ENCODE data around the gene TMEM147.

DNA sequence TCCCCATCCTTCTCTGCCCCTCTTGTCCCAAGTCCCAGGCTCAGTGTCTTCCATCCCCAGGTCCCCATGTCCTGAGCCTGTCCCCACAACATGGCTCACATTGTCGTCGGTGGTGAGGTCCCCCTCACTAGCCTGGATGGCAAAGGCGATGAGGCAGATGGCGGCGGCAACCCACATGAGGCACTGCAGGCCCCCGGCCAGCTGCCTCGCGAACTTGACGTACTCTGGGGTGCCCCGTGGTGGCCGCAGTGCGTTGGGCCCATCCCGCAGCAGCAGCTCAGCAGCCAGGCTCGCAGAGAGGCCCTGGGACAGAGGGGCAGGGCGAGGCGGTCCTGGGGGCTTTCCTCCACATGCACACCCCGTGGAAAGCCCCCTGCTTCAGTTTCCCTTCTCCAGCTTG is 16.9 kb downstream of the TMEM147 start:
- TF ChIP-seq SP1 (IDR thresholded peaks at IDR 0.05) (no peak), FOXA1 (IDR thresholded peaks at IDR 0.05) (no peak), LEF1 (IDR thresholded peaks at IDR 0.05; ENCODE audit: borderline replicate concordance) (no peak), TARDBP (IDR thresholded peaks at IDR 0.05) (no peak), BHLHE40 (IDR thresholded peaks at IDR 0.05; ENCODE audit: borderline replicate concordance) (no peak), ARNT (IDR thresholded peaks at IDR 0.05) (no peak), L3MBTL2 (conservative IDR thresholded peaks at IDR 0.05) (no peak), SUZ12 (IDR thresholded peaks at IDR 0.05) (no peak), FOXM1 (IDR thresholded peaks at IDR 0.05; ENCODE audit: borderline replicate concordance) (no peak), ELF4 (IDR thresholded peaks at IDR 0.05) (no peak), HDGF (IDR thresholded peaks at IDR 0.05; ENCODE audit: borderline replicate concordance) (no peak), PKNOX1 (IDR thresholded peaks at IDR 0.05) (no peak), CTBP1 (IDR thresholded peaks at IDR 0.05; ENCODE audit: borderline replicate concordance) (no peak)
